Trophoblast cell (in vitro differentiated cells and primary cell): ENCODE measurements around the gene ASTN1.

ENCODE experiments used
- DNase-seq, 2 donors: peaks; one replicate each; pipeline ENCODE4 v3.0.0-alpha.2; 2016
- H2AFZ ChIP-seq: 2 replicates; pipeline ENCODE4 v1.6.1; 2013; ENCODE audit warnings: low read length, moderate library complexity, mild to moderate bottlenecking; ENCODE audit not compliant: insufficient read depth, poor library complexity
- H2AK5ac ChIP-seq: 2 replicates; pipeline ENCODE4 v1.6.1; 2013; ENCODE audit warnings: mild to moderate bottlenecking, low read length
- H2BK120ac ChIP-seq: 2 replicates; pipeline ENCODE4 v1.6.1; 2013; ENCODE audit warnings: low read length, mild to moderate bottlenecking, moderate library complexity; ENCODE audit not compliant: insufficient read depth, poor library complexity
- H2BK12ac ChIP-seq: 2 replicates; pipeline ENCODE4 v1.6.1; 2013; ENCODE audit warnings: mild to moderate bottlenecking, low read length, moderate library complexity
- H2BK5ac ChIP-seq: 2 replicates; pipeline ENCODE4 v1.6.1; 2013; ENCODE audit warnings: low read length, low read depth, moderate library complexity, mild to moderate bottlenecking; ENCODE audit not compliant: poor library complexity
- H3K14ac ChIP-seq: 2 replicates; pipeline ENCODE4 v1.6.1; 2013; ENCODE audit warnings: mild to moderate bottlenecking, low read length
- H3K18ac ChIP-seq: 2 replicates; pipeline ENCODE4 v1.6.1; 2013; ENCODE audit warnings: mild to moderate bottlenecking, low read length
- H3K23ac ChIP-seq: 2 replicates; pipeline ENCODE4 v1.6.1; 2013; ENCODE audit warnings: low read length
- H3K27ac ChIP-seq: 2 replicates; pipeline ENCODE4 v1.5.1; 2013; ENCODE audit warnings: low read depth, mild to moderate bottlenecking, inconsistent platforms, low read length, moderate library complexity
- H3K27me3 ChIP-seq: 2 replicates; pipeline ENCODE4 v1.6.1; 2013; ENCODE audit warnings: inconsistent platforms, mild to moderate bottlenecking, low read length, moderate library complexity; ENCODE audit not compliant: insufficient read depth
- H3K36me3 ChIP-seq, 2 experiments: 1 replicate in 1 of 2; 2 replicates in 1 of 2; pipeline ENCODE4 v1.6.1; 2013; ENCODE audit warnings: low read length in 2 of 2, mild to moderate bottlenecking in 2 of 2, moderate library complexity in 1 of 2; ENCODE audit not compliant: insufficient read depth in 2 of 2, control insufficient read depth in 1 of 2
- H3K4ac ChIP-seq: 2 replicates; pipeline ENCODE4 v1.6.1; 2013; ENCODE audit warnings: low read depth, mild to moderate bottlenecking, low read length, moderate library complexity
- H3K4me1 ChIP-seq, 2 experiments: 1 replicate in 1 of 2; 2 replicates in 1 of 2; pipeline ENCODE4 v1.6.1; 2013; ENCODE audit warnings: low read length in 2 of 2, mild to moderate bottlenecking in 2 of 2, moderate library complexity in 1 of 2; ENCODE audit not compliant: insufficient read depth in 2 of 2, control insufficient read depth in 1 of 2
- H3K4me2 ChIP-seq: 2 replicates; pipeline ENCODE4 v1.6.1; 2013; ENCODE audit warnings: inconsistent platforms, mild to moderate bottlenecking, low read length, moderate library complexity
- H3K4me3 ChIP-seq: 2 replicates; pipeline ENCODE4 v1.5.1; 2013; ENCODE audit warnings: mild to moderate bottlenecking, low read depth, low read length, inconsistent platforms
- H3K79me1 ChIP-seq: one replicate; pipeline ENCODE4 v1.6.1; 2013; ENCODE audit warnings: low read length
- H3K79me2 ChIP-seq: 2 replicates; pipeline ENCODE4 v1.6.1; 2013; ENCODE audit warnings: low read length, mild to moderate bottlenecking; ENCODE audit not compliant: control insufficient read depth, insufficient read depth, poor library complexity
- H3K9ac ChIP-seq: 2 replicates; pipeline ENCODE4 v1.6.1; 2013; ENCODE audit warnings: mild to moderate bottlenecking, low read length
- H3K9me3 ChIP-seq: 2 replicates; pipeline ENCODE4 v1.6.1; 2013; ENCODE audit warnings: low read depth, mild to moderate bottlenecking, control low read depth, inconsistent platforms, low read length; ENCODE audit not compliant: insufficient read depth
- H4K12ac ChIP-seq: 2 replicates; pipeline ENCODE4 v1.6.1; 2013; ENCODE audit warnings: low read depth, mild to moderate bottlenecking, low read length, moderate library complexity
- H4K8ac ChIP-seq: 2 replicates; pipeline ENCODE4 v1.6.1; 2013; ENCODE audit warnings: low read depth, mild to moderate bottlenecking, low read length, moderate library complexity
- H4K91ac ChIP-seq: one replicate; pipeline ENCODE4 v1.6.1; 2013; ENCODE audit warnings: low read depth, mild to moderate bottlenecking, low read length, moderate library complexity
- WGBS: extraction: QIAGEN DNeasy Blood & Tissue Kit; methylation state at CpG from one replicate; pipeline ENCODE4 v1.1.7; 2013; ENCODE audit warnings: missing lambda C conversion rate; ENCODE audit not compliant: insufficient read length, insufficient coverage; ENCODE audit errors: extremely low coverage; 5-methylcytosine and 5-hydroxymethylcytosine counted together

Gene ASTN1

DNA sequence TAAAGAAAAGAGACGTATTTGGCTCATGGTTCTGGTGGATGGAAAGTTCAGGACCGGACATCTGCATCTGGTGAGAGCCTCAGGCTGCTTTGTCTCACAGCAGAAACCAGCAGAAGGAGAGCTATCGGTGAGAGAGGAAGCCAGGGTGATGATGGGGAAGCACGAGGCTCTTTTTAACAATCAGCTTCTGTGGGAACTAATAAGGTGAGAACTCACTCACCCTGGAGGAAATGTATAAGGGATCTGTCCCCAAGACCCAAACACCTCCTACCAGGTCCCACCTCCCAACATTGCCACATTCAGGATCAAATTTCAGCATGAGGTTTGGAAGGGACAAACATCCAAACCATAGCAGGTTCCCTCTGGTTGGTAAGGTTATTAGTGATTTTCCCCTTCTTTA, 32.8 kb downstream of the ASTN1 start:
- H3K27ac ChIP-seq, result no peak overlapping the region
- no peak overlapping the region for H3K18ac ChIP-seq
- no peak overlapping the region for H2AK5ac ChIP-seq
- H3K4me2 ChIP-seq, result no peak overlapping the region
- no peak overlapping the region for H2BK5ac ChIP-seq
- peak overlapping the region; percentile 3 for H2BK12ac ChIP-seq
- H3K23ac ChIP-seq, result no peak overlapping the region
- peaks cover 2% of the 10 kb centered on the region for H3K79me1 ChIP-seq
- WGBS, result no CpG with 5 or more reads among the region's 4 CpGs
- no peak overlapping the region for H3K14ac ChIP-seq
- no peak overlapping the region for H4K12ac ChIP-seq
- H3K79me2 ChIP-seq, result no peaks in the 10 kb centered on the region
- H2BK120ac ChIP-seq, result no peak overlapping the region
- H3K9me3 ChIP-seq, result no peaks in the 10 kb centered on the region
- no peak overlapping the region for H4K8ac ChIP-seq
- H4K91ac ChIP-seq, result no peak overlapping the region
- no peak for DNase-seq
- H3K4me1 ChIP-seq, result peaks cover 3 to 8% of the 10 kb centered on the region in 2 experiments
- no peak overlapping the region for H2AFZ ChIP-seq
- H3K9ac ChIP-seq, result no peak overlapping the region
- H3K4me3 ChIP-seq, result no peak overlapping the region
- H3K27me3 ChIP-seq, result no peaks in the 10 kb centered on the region
- H3K36me3 ChIP-seq, result no peaks in the 10 kb centered on the region
- no peak overlapping the region for H3K4ac ChIP-seq

DNA sequence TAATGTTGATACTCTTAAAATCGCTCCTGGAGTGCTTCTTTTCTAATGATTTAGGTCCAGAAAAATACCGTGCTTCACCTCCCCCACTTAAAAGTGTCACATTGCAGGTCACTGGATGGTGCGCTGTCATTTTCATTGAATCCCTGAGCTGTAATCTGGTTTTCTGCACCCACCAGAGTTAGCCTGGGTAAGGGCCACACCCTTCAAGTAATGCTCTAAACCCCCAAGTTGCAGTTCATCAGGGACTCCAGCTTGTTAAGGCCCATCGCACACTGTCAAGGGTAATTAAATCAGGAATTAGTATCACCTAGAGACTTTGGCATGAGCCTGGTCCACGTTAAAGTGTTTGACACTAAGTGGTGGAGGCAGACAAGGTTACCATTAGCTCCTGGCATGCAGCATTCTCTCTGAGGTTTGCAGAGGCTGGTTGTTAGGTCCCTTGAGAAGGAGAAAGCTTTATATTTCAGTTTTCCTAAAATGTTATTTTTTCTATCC, 34.0 kb downstream of the ASTN1 start:
- H3K79me1 ChIP-seq, result peaks cover 2% of the 10 kb centered on the region
- no peaks in the 10 kb centered on the region for H3K36me3 ChIP-seq
- no peak overlapping the region for H2AFZ ChIP-seq
- H3K9me3 ChIP-seq, result no peaks in the 10 kb centered on the region
- no peak overlapping the region for H3K14ac ChIP-seq
- H3K4me2 ChIP-seq, result no peak overlapping the region
- no CpG with 5 or more reads among the region's 5 CpGs for WGBS
- no peak overlapping the region for H2BK5ac ChIP-seq
- no peak overlapping the region for H4K8ac ChIP-seq
- peaks cover 3 to 13% of the 10 kb centered on the region in 2 experiments for H3K4me1 ChIP-seq
- H3K4ac ChIP-seq, result no peak overlapping the region
- no peak overlapping the region for H3K9ac ChIP-seq
- H3K79me2 ChIP-seq, result no peaks in the 10 kb centered on the region
- H4K91ac ChIP-seq, result no peak overlapping the region
- H2BK12ac ChIP-seq, result no peak overlapping the region
- H2AK5ac ChIP-seq, result no peak overlapping the region
- no peaks in the 10 kb centered on the region for H3K27me3 ChIP-seq
- no peak overlapping the region for H2BK120ac ChIP-seq
- H3K18ac ChIP-seq, result no peak overlapping the region
- no peak for DNase-seq
- H3K27ac ChIP-seq, result no peak overlapping the region
- H3K23ac ChIP-seq, result no peak overlapping the region
- H3K4me3 ChIP-seq, result no peak overlapping the region
- H4K12ac ChIP-seq, result no peak overlapping the region

DNA sequence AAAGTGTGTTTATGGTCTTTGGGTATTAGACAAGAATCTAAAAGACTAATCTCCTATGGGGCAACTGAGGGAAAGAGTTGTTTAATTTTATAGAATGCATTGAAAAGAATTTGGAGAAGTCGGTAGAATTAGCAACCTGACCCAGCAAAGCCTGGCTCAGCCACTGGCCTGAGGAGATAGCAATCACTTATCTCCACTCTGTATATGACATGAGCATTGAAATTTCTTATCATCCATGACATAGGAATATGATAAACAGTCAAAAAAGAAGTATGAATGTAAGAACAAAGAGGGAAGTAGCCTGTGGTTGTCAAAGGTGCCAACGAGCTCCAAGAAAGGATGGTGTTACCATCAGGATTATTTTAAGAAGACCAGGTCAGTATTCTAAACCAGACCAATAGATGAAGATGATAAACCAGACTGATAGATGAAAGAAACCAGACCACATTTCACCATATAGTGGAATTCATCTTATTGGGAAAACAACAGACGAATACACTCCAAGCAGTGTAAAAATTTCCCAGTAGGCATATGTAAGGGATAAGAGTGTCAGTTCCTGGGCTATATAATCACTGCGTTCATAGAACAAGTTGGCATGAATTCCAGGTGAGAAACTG, 35.7 kb downstream of the ASTN1 start:
- Histone ChIP-seq H3K4ac (no peak overlapping the region), H3K9ac (no peak overlapping the region), H2BK5ac (no peak overlapping the region), H4K8ac (no peak overlapping the region), H3K4me2 (no peak overlapping the region), H4K12ac (no peak overlapping the region), H2AK5ac (no peak overlapping the region), H3K9me3 (peaks cover 1% of the 10 kb centered on the region), H2BK12ac (no peak overlapping the region), H3K14ac (no peak overlapping the region), H3K36me3 (no peaks in the 10 kb centered on the region), H3K27ac (peak overlapping the region; percentile 69), H3K27me3 (no peaks in the 10 kb centered on the region), H2BK120ac (no peak overlapping the region), H3K79me2 (no peaks in the 10 kb centered on the region), H3K23ac (no peak overlapping the region), H3K18ac (no peak overlapping the region), H3K79me1 (peaks cover 2% of the 10 kb centered on the region), H4K91ac (no peak overlapping the region), H3K4me1 (peaks cover 3 to 13% of the 10 kb centered on the region in 2 experiments), H3K4me3 (no peak overlapping the region), H2AFZ (no peak overlapping the region)
- no CpG with 5 or more reads among the region's 4 CpGs for WGBS
- DNase-seq, result peak; percentile 24 to 68

DNA sequence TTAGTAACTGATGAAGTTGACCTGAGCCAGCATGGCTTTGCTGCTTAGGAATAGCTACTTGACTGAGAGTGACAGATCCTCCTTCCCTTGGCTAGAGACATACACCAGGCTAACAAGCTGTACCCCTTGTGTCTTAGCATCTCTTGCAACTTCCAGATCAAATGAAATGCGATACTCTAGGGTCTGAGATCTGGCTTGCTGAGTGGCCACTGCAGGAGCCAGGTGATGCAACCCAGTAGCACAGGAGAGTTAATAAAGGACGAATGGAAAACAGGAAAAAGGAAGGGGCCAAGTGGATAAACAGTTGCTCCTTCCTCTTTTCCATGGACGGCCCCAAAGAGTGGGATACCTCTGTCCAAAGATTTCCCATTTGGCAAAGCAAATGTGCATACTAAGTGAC, 38.2 kb downstream of the ASTN1 start:
- no peak overlapping the region for H3K4ac ChIP-seq
- no peak overlapping the region for H4K91ac ChIP-seq
- peaks cover 1% of the 10 kb centered on the region for H3K9me3 ChIP-seq
- H2BK5ac ChIP-seq, result no peak overlapping the region
- no peak overlapping the region for H3K9ac ChIP-seq
- no peaks in the 10 kb centered on the region for H3K27me3 ChIP-seq
- H4K12ac ChIP-seq, result no peak overlapping the region
- H2BK12ac ChIP-seq, result no peak overlapping the region
- H3K4me1 ChIP-seq, result peaks cover 3 to 11% of the 10 kb centered on the region in 2 experiments
- H3K23ac ChIP-seq, result no peak overlapping the region
- H3K14ac ChIP-seq, result no peak overlapping the region
- H3K27ac ChIP-seq, result no peak overlapping the region
- no CpG with 5 or more reads among the region's 3 CpGs for WGBS
- no peak overlapping the region for H2BK120ac ChIP-seq
- H3K4me2 ChIP-seq, result no peak overlapping the region
- H2AFZ ChIP-seq, result no peak overlapping the region
- H3K4me3 ChIP-seq, result no peak overlapping the region
- no peak overlapping the region for H4K8ac ChIP-seq
- H3K18ac ChIP-seq, result no peak overlapping the region
- no peak overlapping the region for H2AK5ac ChIP-seq
- H3K79me2 ChIP-seq, result no peaks in the 10 kb centered on the region
- no peaks in the 10 kb centered on the region for H3K79me1 ChIP-seq
- no peak for DNase-seq
- no peaks in the 10 kb centered on the region for H3K36me3 ChIP-seq
